PFSK-1 (cell line): Measurements from ENCODE around the gene MYO1E.

Source experiments
- FOXP2 ChIP-seq: optimal IDR thresholded peaks from 2 replicates; pipeline ENCODE3; 2011; ENCODE audit warnings: borderline replicate concordance, control low read depth, inconsistent platforms; ENCODE audit not compliant: insufficient read depth; ENCODE audit errors: extremely low read length, extremely low read depth
- POLR2AphosphoS5 ChIP-seq: IDR thresholded peaks from 2 replicates; pipeline ENCODE4 v1.6.1; 2012; ENCODE audit warnings: low read depth, mild to moderate bottlenecking, control low read depth, low read length, moderate library complexity
- SIN3A ChIP-seq: IDR thresholded peaks from 2 replicates; pipeline ENCODE4 v1.6.1; 2012; ENCODE audit warnings: mild to moderate bottlenecking, low read length, moderate library complexity, borderline replicate concordance; ENCODE audit not compliant: insufficient read depth
- TAF1 ChIP-seq: IDR thresholded peaks from 2 replicates; pipeline ENCODE4 v1.6.1; 2012; ENCODE audit warnings: low read length, control low read depth, borderline replicate concordance; ENCODE audit not compliant: insufficient read depth
- TF ChIP-seq, protein P1 (sequence below), 2 experiments: IDR thresholded peaks; 2 replicates each; pipeline versions ENCODE4 v1.6.1 to v1.8.0; 2011 to 2012; ENCODE audit warnings: low read depth in 2 of 2, low read length in 2 of 2, control low read depth in 1 of 2, inconsistent platforms in 1 of 2, mild to moderate bottlenecking in 1 of 2, moderate library complexity in 1 of 2; ENCODE audit not compliant: insufficient read depth in 1 of 2

The MYO1E gene

DNA sequence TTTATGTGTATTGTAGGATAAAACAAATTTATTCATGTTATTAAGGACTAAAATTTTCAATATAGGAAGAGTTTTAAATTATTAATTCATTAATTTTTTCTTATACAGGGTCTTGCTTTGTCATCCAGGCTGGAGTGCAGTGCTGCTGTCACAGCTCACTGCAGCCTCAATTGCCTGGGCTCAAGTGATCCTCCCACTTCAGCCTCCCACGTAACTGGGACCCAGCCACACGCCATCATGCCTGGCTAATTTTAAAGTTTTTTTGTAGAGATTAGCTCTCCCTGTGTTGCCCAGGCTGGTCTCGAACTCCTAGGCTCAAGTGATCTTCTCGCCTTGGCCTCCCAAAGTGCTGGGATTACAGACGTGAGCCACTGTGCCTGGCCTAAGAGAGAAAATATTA is 253.0 kb downstream of the MYO1E start:
- TF ChIP-seq, protein P1, sequence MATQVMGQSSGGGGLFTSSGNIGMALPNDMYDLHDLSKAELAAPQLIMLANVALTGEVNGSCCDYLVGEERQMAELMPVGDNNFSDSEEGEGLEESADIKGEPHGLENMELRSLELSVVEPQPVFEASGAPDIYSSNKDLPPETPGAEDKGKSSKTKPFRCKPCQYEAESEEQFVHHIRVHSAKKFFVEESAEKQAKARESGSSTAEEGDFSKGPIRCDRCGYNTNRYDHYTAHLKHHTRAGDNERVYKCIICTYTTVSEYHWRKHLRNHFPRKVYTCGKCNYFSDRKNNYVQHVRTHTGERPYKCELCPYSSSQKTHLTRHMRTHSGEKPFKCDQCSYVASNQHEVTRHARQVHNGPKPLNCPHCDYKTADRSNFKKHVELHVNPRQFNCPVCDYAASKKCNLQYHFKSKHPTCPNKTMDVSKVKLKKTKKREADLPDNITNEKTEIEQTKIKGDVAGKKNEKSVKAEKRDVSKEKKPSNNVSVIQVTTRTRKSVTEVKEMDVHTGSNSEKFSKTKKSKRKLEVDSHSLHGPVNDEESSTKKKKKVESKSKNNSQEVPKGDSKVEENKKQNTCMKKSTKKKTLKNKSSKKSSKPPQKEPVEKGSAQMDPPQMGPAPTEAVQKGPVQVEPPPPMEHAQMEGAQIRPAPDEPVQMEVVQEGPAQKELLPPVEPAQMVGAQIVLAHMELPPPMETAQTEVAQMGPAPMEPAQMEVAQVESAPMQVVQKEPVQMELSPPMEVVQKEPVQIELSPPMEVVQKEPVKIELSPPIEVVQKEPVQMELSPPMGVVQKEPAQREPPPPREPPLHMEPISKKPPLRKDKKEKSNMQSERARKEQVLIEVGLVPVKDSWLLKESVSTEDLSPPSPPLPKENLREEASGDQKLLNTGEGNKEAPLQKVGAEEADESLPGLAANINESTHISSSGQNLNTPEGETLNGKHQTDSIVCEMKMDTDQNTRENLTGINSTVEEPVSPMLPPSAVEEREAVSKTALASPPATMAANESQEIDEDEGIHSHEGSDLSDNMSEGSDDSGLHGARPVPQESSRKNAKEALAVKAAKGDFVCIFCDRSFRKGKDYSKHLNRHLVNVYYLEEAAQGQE (IDR thresholded peaks at IDR 0.05; ENCODE audit: insufficient read depth in 1 of 2, low read depth in 2 of 2, low read length in 2 of 2) = no peak
- TF ChIP-seq FOXP2 = no peak
- TF ChIP-seq TAF1 = no peak
- no peak for TF ChIP-seq SIN3A
- no peak for TF ChIP-seq POLR2AphosphoS5

DNA sequence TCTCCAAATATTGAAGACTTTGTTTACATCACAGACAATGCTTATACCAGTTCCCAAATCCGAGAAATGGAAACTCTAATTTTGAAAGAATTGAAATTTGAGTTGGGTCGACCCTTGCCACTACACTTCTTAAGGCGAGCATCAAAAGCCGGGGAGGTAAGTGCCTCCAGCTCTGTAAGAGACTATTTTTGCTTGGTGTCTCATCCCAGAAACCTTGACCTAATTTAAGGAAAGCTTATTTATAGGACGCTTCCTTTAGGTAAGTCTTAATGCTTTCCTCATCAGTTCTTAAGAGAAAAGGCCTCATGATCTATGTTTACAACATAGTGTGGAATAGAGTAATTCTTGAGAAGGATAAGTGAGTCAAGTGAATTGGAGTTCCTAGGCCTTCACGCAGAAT is 255.9 kb downstream of the MYO1E start:
- TF ChIP-seq, protein P1 (IDR thresholded peaks at IDR 0.05; ENCODE audit: insufficient read depth in 1 of 2, low read depth in 2 of 2, low read length in 2 of 2) = no peak
- TF ChIP-seq POLR2AphosphoS5 = no peak
- TF ChIP-seq TAF1 = no peak
- TF ChIP-seq SIN3A = no peak
- TF ChIP-seq FOXP2 = no peak

DNA sequence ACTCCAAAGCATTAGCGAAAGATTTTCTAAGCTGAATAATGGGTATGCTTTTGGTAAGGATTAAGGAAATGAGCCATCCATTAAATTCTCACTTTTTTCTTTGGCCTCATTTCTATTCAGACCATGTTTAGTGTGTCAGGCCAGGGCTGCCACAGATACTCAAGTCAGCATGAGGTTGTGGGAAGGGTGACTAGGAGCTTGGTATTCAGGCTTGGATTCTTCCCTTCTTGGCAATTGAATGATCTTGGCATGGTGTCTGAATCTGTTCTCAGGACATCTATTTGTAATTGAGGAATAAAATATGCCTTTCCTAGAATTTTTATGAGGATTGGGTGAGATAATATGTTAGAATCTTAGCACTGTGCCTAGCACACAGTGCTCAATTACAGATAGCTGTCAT is 256.5 kb downstream of the MYO1E start:
- TF ChIP-seq, protein P1 (IDR thresholded peaks at IDR 0.05; ENCODE audit: insufficient read depth in 1 of 2, low read depth in 2 of 2, low read length in 2 of 2) = no peak
- TF ChIP-seq FOXP2 = no peak
- no peak for TF ChIP-seq SIN3A
- TF ChIP-seq TAF1 = no peak
- TF ChIP-seq POLR2AphosphoS5 = no peak

DNA sequence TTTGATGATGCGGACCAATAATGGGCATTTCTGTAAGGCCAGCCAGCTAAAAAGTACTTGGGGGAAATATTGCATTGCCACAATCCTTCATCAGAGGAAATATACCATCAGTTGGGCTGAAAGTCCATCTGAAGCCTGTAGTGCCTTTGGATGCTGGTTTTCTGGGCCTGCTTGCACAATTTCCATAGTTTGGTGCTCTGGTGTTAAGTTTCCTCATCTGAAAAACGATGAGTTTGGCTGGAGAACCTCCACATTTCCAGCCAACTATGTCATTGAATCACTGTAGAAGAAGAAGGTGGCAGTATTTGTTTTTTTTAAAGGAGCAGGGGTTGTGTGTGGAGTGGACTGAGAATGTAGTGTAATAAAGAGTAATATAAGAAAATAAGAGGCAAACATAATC is 257.6 kb downstream of the MYO1E start:
- TF ChIP-seq POLR2AphosphoS5 (no peak), FOXP2 (no peak), SIN3A (no peak), TAF1 (no peak)
- TF ChIP-seq, protein P1 (IDR thresholded peaks at IDR 0.05; ENCODE audit: insufficient read depth in 1 of 2, low read depth in 2 of 2, low read length in 2 of 2) = no peak

DNA sequence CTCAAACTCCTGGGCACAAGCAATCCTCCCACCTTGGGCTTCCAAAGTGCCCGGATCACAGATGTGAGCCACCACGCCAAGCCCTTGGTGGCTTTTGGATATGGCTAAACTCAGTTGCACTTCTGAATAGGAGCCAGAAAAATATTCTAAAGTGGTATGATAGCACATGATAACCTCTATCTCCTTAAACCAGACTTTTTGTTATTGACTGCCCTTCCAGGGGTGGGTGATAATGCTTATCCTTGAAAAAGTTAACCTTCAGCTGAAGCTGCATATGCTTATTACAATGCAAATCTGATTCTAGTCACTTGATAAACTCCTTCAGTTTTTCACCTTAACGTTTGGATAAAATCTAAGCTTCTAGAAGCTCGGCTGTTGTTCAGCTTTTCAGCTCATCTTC is 261.4 kb downstream of the MYO1E start:
- TF ChIP-seq, protein P1 (IDR thresholded peaks at IDR 0.05; ENCODE audit: insufficient read depth in 1 of 2, low read depth in 2 of 2, low read length in 2 of 2) = no peak
- TF ChIP-seq POLR2AphosphoS5 = no peak
- no peak for TF ChIP-seq TAF1
